C4-2B (cell line): ENCODE data around the gene HS3ST4.

Source experiments
- H3K27ac ChIP-seq: fragments of 450-650 bp; 2 replicates; pipeline ENCODE4 v1.5.1; 2017
- ZFX ChIP-seq: fragments of 450-650 bp; IDR thresholded peaks from 2 replicates; pipeline ENCODE4 v1.6.1; 2017
- TF ChIP-seq, protein P1 (sequence below): fragments of 450-650 bp; conservative IDR thresholded peaks from 2 replicates; pipeline ENCODE4 v1.5.1; 2017; ENCODE audit warnings: mild to moderate bottlenecking

The HS3ST4 gene

DNA sequence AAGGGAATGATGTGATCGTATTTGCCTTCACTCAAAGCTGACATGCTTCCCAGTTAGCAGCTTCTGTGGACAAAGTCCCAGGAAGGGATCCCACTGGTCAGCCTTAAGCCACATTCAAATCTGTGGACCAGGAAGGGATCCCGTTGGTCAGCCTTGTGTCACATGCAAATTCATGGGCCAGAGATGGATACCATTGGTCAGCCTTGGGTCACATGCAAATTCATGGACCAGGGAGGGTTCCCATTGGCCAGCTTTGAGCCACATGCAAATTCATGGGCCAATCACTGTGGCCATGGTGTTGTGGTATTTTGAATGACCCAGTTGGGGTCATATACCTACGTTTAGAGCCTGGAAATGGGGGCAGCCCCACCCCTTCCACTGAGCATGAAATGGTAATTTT, 201.6 kb downstream of the HS3ST4 start:
- H3K27ac ChIP-seq: no peak overlapping the region
- TF ChIP-seq ZFX: no peak
- TF ChIP-seq, protein P1, sequence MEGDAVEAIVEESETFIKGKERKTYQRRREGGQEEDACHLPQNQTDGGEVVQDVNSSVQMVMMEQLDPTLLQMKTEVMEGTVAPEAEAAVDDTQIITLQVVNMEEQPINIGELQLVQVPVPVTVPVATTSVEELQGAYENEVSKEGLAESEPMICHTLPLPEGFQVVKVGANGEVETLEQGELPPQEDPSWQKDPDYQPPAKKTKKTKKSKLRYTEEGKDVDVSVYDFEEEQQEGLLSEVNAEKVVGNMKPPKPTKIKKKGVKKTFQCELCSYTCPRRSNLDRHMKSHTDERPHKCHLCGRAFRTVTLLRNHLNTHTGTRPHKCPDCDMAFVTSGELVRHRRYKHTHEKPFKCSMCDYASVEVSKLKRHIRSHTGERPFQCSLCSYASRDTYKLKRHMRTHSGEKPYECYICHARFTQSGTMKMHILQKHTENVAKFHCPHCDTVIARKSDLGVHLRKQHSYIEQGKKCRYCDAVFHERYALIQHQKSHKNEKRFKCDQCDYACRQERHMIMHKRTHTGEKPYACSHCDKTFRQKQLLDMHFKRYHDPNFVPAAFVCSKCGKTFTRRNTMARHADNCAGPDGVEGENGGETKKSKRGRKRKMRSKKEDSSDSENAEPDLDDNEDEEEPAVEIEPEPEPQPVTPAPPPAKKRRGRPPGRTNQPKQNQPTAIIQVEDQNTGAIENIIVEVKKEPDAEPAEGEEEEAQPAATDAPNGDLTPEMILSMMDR: no peak

DNA sequence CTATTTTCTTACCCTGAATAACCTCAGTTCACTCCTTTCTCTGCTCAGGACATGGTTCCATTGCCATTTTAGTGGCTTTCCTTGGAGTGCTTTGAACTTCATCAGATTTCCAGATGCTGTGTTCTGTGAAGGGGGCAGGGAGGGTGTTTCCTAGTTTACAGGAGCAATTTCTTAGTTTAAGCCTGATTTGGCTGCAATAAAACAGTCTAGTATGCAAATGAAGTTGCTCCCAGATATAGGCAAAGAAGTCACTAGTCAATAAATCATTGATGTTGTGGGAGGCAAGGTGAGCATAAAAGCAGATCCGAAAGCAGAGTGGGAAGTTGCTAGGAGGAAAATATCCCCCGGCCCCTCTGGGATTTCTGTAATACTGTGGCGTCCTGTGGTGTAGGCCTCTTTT, 202.3 kb downstream of the HS3ST4 start:
- TF ChIP-seq, protein P1: no peak
- TF ChIP-seq ZFX: no peak

DNA sequence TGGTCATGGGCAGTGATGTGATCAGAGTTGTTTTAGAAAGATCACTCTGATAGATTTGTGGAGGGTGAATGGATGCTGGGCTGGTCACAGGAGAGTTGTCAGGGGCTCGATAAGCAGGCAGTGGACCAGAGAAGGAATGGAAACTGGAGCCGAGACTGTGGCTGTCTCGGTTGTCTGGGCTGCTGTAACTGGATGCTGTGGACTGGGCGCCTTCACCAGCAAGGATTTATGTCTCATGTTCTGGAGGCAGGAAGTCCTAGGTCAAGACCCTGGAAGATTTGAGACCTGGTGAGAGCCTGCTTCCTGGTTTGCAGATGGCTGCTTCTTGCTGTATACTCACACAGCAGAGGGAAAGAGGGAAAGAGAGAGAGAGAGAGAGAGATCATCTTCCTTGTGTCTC, 203.6 kb downstream of the HS3ST4 start:
- no peak for TF ChIP-seq ZFX
- TF ChIP-seq, protein P1: no peak
- no peak overlapping the region for H3K27ac ChIP-seq

More for the DNA sequence above, 202.3 kb downstream of the HS3ST4 start:
- H3K27ac ChIP-seq: no peak overlapping the region

DNA sequence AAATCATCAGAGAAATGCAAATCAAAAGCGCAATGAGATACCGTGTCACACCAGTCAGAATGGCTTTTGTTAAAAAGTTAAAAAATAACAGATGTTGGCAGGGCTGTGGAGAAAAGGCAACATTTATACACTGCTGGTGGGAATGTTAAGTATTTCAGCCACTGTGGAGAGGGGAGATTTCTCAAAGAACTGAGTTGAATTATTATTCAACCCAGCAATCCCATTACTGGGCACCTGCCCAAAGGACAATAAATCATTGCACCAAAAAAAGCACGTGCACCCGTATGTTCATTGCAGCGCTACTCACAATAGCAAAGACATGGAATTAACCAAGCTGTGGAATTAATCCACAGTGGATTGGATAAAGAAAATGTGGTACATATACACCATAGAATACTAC, 204.7 kb downstream of the HS3ST4 start:
- TF ChIP-seq ZFX: no peak
- TF ChIP-seq, protein P1: no peak
- H3K27ac ChIP-seq: no peak overlapping the region

DNA sequence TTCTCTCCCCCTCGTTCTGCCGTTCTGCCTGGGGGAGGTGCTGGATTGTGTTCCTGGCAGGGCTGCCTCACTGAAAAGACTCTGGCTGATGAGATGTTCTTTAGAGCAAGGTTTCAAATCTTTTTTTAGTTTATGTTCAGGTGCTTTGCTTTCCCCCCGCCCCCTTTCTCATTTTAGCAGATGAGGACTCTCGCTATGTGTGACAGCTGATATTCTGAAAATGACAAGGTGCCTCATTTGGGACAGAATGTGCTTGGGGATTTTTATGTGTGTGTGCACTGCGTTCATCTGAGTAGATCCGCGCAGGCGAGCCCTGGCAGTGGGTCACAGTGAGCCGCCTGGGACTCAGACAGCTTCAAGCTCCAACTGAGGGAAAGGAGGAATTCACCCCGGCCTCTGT, 205.9 kb downstream of the HS3ST4 start:
- TF ChIP-seq ZFX: no peak
- TF ChIP-seq, protein P1: no peak

DNA sequence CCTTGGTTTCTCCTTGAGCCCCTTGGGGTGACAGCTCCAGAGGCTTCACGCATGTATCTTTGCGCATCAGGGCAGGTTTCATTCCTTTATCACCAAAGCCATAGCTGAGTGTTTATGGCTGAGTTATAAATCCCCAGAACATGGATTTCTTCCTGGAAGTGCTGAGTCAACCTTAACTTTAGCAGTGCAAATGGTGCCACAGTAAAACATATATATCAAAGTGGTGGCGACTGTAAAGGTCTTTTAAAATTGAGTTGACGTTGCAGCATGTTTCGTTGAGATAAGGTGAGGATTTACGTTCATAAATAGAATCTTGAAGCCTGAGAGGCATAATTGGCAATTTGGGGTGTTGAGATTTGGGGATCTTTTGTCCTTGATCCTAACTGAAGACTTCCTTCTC, 214.1 kb downstream of the HS3ST4 start:
- H3K27ac ChIP-seq: no peak overlapping the region
- TF ChIP-seq, protein P1: no peak
- TF ChIP-seq ZFX: no peak

More for the DNA sequence above, 205.9 kb downstream of the HS3ST4 start:
- H3K27ac ChIP-seq: no peak overlapping the region

DNA sequence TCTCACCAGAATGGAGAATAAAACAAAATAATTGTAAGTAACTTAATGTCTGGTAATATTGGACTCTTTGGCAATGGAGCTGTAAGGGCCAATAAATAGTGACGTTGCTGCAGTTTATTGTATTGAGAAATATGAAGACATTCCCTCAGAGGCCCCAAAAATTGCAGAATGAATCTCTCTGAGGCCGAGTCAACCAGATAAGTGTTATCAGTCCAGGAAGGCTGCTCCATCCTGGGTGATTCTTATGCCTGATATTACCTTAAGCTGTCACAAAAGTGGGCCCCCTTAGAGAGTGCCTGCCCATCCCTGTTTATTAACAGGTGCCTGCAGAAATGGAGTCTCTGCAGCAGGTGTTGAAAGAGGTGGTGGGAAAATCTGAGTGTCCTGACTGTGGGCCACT, 219.2 kb downstream of the HS3ST4 start:
- TF ChIP-seq, protein P1: no peak
- TF ChIP-seq ZFX: no peak
- no peak overlapping the region for H3K27ac ChIP-seq
